ENCODE measurements around the gene ATCAY. TPM values are rescaled to one million over a fixed set of nuclear protein-coding genes. Genes with fewer than 3 reads are reported as not detected.

ATCAY gene
- total RNA-seq (2014; rRNA removed; shearing (Covaris generic)) = not detected in 2 replicates

- DNase-seq (ENCODE audit: low spot score) = no peak
Observed at GRCh38 chr19:3880471-3881271, at the start of gene ATCAY. ATCAY (plus strand) TSS chr19:3880685; CDS start chr19:3885768, 5,083 bp downstream.

GRCh38 chr19:3831601-3832000 is 48.9 kb upstream of the ATCAY start:
- DNase-seq (ENCODE audit: low spot score) = no peak

- DNase-seq (ENCODE audit: low spot score) = no peak
Observed at GRCh38 chr19:3832001-3832400, 48.5 kb upstream of the ATCAY start.

- DNase-seq (ENCODE audit: low spot score) = no peak
Observed at GRCh38 chr19:3833578-3834348, 46.7 kb upstream of the ATCAY start.

GRCh38 chr19:3834349-3835054 is 46.0 kb upstream of the ATCAY start:
- DNase-seq (ENCODE audit: low spot score) = no peak

GRCh38 chr19:3835055-3835435 is 45.4 kb upstream of the ATCAY start:
- no peak for DNase-seq (ENCODE audit: low spot score)

GRCh38 chr19:3836887-3837286 is 43.6 kb upstream of the ATCAY start:
- no peak for DNase-seq (ENCODE audit: low spot score)

- DNase-seq (ENCODE audit: low spot score) = no peak
Observed at GRCh38 chr19:3837332-3837731, 43.2 kb upstream of the ATCAY start.

- DNase-seq (ENCODE audit: low spot score) = no peak
Observed at GRCh38 chr19:3837922-3838321, 42.6 kb upstream of the ATCAY start.

GRCh38 chr19:3838661-3839060 is 41.8 kb upstream of the ATCAY start:
- no peak for DNase-seq (ENCODE audit: low spot score)

GRCh38 chr19:3839941-3840340 is 40.5 kb upstream of the ATCAY start:
- no peak for DNase-seq (ENCODE audit: low spot score)

- DNase-seq (ENCODE audit: low spot score) = no peak
Observed at GRCh38 chr19:3840804-3841203, 39.7 kb upstream of the ATCAY start.

GRCh38 chr19:3842948-3843347 is 37.5 kb upstream of the ATCAY start:
- no peak for DNase-seq (ENCODE audit: low spot score)

- no peak for DNase-seq (ENCODE audit: low spot score)
Observed at GRCh38 chr19:3844596-3844995, 35.9 kb upstream of the ATCAY start.

- peak; percentile 34 for DNase-seq (ENCODE audit: low spot score)
Observed at GRCh38 chr19:3849092-3849491, 31.4 kb upstream of the ATCAY start.

GRCh38 chr19:3849787-3850186 is 30.7 kb upstream of the ATCAY start:
- DNase-seq (ENCODE audit: low spot score) = no peak

- DNase-seq (ENCODE audit: low spot score) = no peak
Observed at GRCh38 chr19:3850320-3850972, 30.0 kb upstream of the ATCAY start.

- no peak for DNase-seq (ENCODE audit: low spot score)
Observed at GRCh38 chr19:3851254-3852176, 29.0 kb upstream of the ATCAY start.

- DNase-seq (ENCODE audit: low spot score) = no peak
Observed at GRCh38 chr19:3852177-3852511, 28.3 kb upstream of the ATCAY start.

GRCh38 chr19:3852614-3853254 is 27.8 kb upstream of the ATCAY start:
- DNase-seq (ENCODE audit: low spot score) = peak; percentile 19

All from HT-29 (cell line).